Lower leg skin (tissue), 3 donors: ENCODE results near the gene ZIC4.

Source experiments
- POLR2A ChIP-seq, 2 donors: fragments of 450-650 bp; IDR thresholded peaks; one replicate each; pipeline ENCODE4 v1.6.1; 2016 to 2017; ENCODE audit warnings: antibody characterized with exemption in 2 of 2, mild to moderate bottlenecking in 1 of 2, moderate library complexity in 1 of 2
- TF ChIP-seq, protein P1 (sequence below), 3 donors: fragments of 450-650 bp; IDR thresholded peaks; one replicate each; pipeline ENCODE4 v1.5.1; 2016; ENCODE audit warnings: antibody characterized with exemption in 3 of 3, mild to moderate bottlenecking in 3 of 3, moderate library complexity in 2 of 3

DNA sequence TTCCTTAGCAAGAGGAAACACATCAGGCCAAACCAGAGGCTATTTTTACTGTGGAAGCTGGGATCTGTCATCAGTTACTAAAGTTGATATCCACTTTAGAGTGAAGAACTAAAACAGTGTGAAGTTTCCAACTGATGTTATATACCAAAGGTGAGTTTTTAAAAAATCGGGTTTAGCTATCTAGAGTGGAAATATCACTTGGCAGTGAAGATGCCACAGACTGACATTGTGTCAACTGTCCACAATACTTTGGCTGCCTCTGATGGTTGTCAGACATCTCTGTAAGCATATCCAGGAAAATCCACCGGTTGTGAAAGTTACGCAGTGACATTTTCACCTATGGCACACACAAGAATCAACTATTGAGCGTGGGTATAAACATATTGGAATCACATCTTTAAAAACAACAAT, 12.0 kb upstream of the ZIC4 start:
- TF ChIP-seq, protein P1, sequence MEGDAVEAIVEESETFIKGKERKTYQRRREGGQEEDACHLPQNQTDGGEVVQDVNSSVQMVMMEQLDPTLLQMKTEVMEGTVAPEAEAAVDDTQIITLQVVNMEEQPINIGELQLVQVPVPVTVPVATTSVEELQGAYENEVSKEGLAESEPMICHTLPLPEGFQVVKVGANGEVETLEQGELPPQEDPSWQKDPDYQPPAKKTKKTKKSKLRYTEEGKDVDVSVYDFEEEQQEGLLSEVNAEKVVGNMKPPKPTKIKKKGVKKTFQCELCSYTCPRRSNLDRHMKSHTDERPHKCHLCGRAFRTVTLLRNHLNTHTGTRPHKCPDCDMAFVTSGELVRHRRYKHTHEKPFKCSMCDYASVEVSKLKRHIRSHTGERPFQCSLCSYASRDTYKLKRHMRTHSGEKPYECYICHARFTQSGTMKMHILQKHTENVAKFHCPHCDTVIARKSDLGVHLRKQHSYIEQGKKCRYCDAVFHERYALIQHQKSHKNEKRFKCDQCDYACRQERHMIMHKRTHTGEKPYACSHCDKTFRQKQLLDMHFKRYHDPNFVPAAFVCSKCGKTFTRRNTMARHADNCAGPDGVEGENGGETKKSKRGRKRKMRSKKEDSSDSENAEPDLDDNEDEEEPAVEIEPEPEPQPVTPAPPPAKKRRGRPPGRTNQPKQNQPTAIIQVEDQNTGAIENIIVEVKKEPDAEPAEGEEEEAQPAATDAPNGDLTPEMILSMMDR (IDR thresholded peaks at IDR 0.05): no peak
- no peak for TF ChIP-seq POLR2A (IDR thresholded peaks at IDR 0.05)
